ENCODE measurements around the gene SLC11A1.

SLC11A1 gene

DNA sequence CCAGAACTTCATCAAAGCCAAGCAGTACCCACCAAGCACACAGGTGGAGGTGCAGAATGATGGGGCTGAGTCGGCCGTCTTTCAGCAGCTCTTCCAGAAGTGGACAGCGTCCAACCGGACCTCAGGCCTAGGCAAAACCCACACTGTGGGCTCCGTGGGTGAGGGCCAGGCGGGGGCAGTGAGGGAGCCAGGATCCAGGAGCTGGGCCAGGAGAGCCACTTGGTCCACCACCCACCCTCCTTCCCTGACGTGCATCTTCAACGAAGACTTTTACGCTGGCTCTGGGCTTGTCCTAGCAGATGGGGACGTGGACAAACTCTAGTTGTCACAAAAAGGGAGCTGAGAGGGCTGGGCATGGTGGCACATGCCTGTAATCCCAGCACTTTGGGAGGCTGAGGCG, 48.6 kb downstream of the SLC11A1 start:
- in situ Hi-C loops (cut with MboI; ENCODE audit: low sequenced_read_pairs): no loop called here

DNA sequence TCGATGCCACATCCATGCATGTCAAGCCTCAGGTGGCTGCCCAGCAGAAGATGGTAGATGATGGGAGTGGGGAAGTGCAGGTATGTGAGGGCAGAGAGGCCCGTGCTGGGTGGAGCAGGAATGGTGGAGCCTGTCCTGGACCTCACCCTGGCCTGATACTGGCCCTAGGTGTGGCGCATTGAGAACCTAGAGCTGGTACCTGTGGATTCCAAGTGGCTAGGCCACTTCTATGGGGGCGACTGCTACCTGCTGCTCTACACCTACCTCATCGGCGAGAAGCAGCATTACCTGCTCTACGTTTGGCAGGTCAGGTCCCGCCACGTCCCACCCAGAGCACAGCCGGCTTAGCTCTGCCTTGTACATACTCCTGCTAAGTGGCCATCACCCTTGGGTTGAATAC, 49.8 kb downstream of the SLC11A1 start:
- in situ Hi-C loops (cut with MboI; ENCODE audit: low sequenced_read_pairs): no loop called here

DNA sequence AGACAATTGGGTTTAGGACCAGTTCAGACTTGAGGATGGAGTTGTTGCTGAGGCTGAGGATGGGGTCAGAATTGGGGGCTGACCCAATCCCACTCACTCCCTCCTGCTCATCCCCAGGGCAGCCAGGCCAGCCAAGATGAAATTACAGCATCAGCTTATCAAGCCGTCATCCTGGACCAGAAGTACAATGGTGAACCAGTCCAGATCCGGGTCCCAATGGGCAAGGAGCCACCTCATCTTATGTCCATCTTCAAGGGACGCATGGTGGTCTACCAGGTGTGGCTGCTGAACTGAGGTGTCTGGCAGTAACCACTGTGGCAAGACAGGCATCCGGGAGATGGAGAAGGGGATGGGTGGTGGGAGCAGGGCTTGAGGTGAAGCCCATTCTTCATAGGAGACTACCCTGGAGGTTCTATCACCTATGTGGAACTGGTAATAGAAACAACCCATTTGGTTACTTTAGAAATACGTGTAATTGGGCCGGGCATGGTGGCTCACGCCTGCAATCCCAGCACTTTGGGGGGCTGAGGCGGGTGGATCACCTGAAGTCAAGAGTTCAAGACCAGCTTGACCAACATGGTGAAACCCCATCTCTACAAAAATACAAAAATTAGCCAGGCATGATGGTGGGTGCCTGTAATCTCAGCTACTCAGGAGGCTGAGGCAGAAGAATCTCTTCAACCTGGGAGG, 50.7 kb downstream of the SLC11A1 start:
- in situ Hi-C loops (cut with MboI; ENCODE audit: low sequenced_read_pairs): no loop called here

DNA sequence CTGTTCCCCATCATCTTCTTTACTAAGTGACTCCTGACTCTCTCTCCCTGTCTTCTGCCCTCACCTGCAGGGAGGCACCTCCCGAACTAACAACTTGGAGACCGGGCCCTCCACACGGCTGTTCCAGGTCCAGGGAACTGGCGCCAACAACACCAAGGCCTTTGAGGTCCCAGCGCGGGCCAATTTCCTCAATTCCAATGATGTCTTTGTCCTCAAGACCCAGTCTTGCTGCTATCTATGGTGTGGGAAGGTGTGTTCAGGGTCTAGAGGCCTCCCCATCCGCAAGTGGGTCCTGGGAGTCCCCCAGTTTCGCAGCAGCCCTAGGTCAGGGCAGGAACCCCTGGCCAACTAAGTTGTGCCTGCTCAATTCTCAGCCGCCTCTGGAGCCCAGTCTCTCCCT, 52.4 kb downstream of the SLC11A1 start:
- in situ Hi-C loops (cut with MboI; ENCODE audit: low sequenced_read_pairs): no loop called here

DNA sequence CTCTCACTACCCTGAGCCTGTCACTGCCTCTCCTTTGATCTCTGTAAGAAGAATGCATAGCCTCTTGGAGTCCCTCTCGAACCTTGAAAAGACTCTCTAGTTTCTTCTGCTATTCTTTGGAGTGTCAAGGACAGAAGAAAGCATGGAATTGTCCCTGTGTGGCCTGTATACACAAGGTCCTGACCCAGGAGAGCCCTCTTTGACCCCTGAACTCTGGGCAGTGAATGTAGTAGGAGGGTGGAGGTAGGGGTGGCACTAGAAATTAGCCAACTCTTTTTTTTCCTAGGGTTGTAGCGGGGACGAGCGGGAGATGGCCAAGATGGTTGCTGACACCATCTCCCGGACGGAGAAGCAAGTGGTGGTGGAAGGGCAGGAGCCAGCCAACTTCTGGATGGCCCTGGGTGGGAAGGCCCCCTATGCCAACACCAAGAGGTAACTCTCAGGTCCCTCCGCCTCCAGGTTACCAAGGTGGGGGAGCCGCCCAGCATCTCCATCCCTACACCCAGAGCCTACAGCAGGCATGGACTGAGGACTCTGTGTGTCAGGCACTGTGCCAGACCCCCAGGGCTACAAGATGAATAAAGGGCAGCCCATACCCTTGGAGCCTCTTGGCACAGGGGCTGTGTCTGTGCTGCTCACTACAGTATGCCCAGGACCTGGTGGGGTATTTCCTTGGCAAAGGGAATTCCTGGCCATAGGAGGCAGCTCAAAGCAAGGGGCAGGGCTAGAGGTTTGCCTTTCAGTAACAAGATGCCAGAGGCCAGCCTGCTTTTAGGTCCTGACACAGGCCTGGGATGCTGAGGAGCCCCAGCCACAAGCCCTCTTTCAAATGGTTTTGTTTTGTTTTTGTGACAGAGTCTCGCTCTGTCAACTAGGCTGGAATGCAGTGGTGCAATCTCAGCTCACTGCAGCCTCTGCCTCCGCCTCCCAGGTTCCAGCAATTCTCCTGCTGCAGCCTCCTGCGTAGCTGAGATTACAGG, 53.2 kb downstream of the SLC11A1 start:
- in situ Hi-C loops (cut with MboI; ENCODE audit: low sequenced_read_pairs): no loop called here

DNA sequence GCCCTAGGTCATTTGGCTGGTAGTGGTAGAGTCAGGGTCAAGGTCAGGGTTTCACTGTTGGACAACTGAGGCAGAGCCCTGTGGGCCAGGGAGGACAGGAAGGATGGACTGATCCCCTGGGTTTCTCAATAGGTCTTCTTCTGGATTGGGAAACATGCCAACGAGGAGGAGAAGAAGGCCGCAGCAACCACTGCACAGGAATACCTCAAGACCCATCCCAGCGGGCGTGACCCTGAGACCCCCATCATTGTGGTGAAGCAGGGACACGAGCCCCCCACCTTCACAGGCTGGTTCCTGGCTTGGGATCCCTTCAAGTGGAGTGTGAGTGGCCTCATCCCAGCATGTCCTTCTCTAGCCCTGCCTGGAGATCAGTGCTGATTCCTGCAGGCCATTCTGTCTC, 54.9 kb downstream of the SLC11A1 start:
- in situ Hi-C loops (cut with MboI; ENCODE audit: low sequenced_read_pairs): no loop called here

DNA sequence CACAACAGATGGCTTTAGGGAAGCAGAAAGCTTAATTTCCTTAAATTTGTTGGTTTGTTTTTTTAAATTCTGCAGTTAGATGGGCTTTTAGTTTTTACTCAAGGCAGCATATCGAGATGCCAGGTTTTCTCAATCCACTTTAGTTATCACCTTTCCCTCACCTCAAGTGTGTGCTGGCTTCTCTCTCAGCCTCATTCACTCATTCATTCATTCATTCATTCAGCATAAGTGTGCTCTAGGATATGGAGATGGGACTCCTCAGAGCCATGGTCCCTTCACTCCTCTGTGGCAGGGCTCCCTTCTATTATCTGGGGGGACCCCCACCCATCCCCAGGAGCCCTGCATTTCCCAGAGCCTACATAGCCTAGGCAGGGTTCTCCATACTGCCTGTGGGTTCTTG, 55.9 kb downstream of the SLC11A1 start:
- in situ Hi-C loops (cut with MboI; ENCODE audit: low sequenced_read_pairs): no loop called here

DNA sequence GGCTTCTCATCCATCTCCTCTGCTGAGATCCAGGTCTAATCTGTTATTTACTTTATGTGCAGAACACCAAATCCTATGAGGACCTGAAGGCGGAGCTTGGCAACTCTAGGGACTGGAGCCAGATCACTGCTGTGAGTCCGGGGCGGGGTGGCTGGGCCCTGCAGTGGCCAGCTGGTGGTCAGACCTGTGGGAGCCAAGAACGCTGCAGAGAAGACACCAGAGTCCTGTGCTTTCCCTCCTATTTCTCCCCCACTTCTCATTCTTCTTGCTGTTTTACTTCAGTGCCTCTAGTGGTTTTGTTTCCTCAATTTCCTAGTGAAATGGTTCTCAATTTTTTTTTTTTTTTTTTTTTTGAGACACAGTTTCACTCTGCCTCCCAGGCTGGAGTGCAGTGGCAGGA, 56.5 kb downstream of the SLC11A1 start:
- in situ Hi-C loops (cut with MboI; ENCODE audit: low sequenced_read_pairs): no loop called here

DNA sequence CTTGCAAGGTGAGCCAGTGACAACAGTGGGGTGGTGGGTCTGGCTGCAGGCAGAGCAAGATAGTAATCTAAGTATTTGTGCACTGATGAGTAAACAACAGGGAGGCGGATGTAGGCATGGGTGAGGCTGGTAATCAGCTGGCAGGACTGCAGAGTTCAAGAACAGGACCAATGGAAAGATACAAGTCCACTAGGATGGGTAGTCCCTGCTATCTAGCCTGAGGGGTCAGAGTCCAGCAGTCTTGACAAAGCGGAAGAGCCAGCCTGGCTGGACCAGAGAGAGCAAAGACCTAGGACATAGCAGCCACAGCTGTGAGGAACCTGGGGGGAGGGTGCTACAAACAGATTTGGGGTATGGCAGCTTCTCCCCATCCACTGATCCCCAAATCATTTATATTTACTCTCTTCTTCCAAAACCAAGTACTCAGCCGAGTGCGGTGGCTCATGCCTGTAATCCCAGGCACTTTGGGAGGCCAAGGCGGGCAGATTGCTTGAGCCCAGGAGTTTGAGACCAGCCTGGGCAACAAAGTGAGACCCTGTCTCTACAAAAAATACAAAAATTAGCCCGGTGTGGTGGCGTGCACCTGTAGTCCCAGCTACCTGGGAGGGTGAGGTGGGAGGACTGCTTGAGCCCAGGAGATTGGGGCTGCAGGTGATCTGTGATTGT, 62.8 kb downstream of the SLC11A1 start:
- in situ Hi-C loops (cut with MboI; ENCODE audit: low sequenced_read_pairs): no loop called here

DNA sequence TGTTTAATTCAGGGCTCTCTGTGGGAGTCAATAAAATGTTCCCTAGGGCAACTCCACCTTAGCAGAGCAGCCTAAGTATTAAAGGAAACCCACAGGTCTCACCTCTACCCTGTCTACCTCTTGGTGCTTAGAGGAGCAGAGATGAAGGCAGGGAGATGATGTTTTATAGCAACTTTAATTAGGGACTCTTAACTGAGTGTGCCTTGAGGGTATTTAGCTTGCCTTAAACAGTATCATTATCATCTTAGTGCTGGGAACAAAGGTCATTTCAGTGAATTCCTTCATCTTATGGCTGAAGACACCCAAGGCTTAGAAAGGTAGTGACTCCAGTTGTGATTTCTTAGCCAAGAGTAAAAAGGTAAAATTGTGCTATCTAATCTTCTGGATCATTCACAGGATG, 63.5 kb downstream of the SLC11A1 start:
- in situ Hi-C loops (cut with MboI; ENCODE audit: low sequenced_read_pairs): no loop called here

All from HL-60/S4 (cell line).